ENCODE data around the gene ARHGAP29. TPM values are rescaled to one million over a fixed set of nuclear protein-coding genes. Genes with fewer than 3 reads are reported as not detected.

ARHGAP29 gene
- total and polyA plus RNA-seq, 3 experiments from 2014 or later = not detected

GRCh38 chr1:94228640-94229375 lies 8.6 kb downstream of the ARHGAP29 start:
- H3K27ac ChIP-seq (ENCODE audit: low read depth, low read length) = no peak overlapping the region
- no peak for DNase-seq
- H3K36me3 ChIP-seq (ENCODE audit: insufficient read depth, low read length) = no peaks in the 10 kb centered on the region
- H3K27ac Mint-ChIP-seq = no peak overlapping the region
- no peak overlapping the region for H3K4me3 ChIP-seq (ENCODE audit: low read length)
- H3K4me1 ChIP-seq (ENCODE audit: insufficient read depth, low read length) = no peaks in the 10 kb centered on the region
- no peaks in the 10 kb centered on the region for H3K4me1 Mint-ChIP-seq
- no peaks in the 10 kb centered on the region for H3K9me3 Mint-ChIP-seq
- H3K27me3 ChIP-seq (ENCODE audit: insufficient read depth, low read length, poor library complexity, severe bottlenecking) = no peaks in the 10 kb centered on the region
- peaks cover 20 to 28% of the 10 kb centered on the region in 2 donors for H3K27me3 Mint-ChIP-seq
- H3K9me3 ChIP-seq (ENCODE audit: low read length) = no peaks in the 10 kb centered on the region
- ChIA-PET POLR2A (no interaction called here), CTCF (no interaction called here)
- H3K4me3 Mint-ChIP-seq = no peak overlapping the region
- H3K36me3 Mint-ChIP-seq = no peaks in the 10 kb centered on the region

- POLR2A ChIA-PET = no interaction called here
- Mint-ChIP-seq H3K9me3 (no peaks in the 10 kb centered on the region), H3K4me3 (no peak overlapping the region), H3K27me3 (peaks cover 13 to 21% of the 10 kb centered on the region in 2 donors), H3K36me3 (no peaks in the 10 kb centered on the region), H3K4me1 (no peaks in the 10 kb centered on the region), H3K27ac (no peak overlapping the region)
- DNase-seq = no peak
- H3K36me3 ChIP-seq (ENCODE audit: insufficient read depth, low read length) = no peaks in the 10 kb centered on the region
- no peak overlapping the region for H3K27ac ChIP-seq (ENCODE audit: low read depth, low read length)
- CTCF ChIA-PET = no interaction called here
- no peaks in the 10 kb centered on the region for H3K9me3 ChIP-seq (ENCODE audit: low read length)
- no peaks in the 10 kb centered on the region for H3K27me3 ChIP-seq (ENCODE audit: insufficient read depth, low read length, poor library complexity, severe bottlenecking)
- no peak overlapping the region for H3K4me3 ChIP-seq (ENCODE audit: low read length)
- no peaks in the 10 kb centered on the region for H3K4me1 ChIP-seq (ENCODE audit: insufficient read depth, low read length)
Measured at GRCh38 chr1:94227624-94228023, 9.8 kb downstream of the ARHGAP29 start.

DNA sequence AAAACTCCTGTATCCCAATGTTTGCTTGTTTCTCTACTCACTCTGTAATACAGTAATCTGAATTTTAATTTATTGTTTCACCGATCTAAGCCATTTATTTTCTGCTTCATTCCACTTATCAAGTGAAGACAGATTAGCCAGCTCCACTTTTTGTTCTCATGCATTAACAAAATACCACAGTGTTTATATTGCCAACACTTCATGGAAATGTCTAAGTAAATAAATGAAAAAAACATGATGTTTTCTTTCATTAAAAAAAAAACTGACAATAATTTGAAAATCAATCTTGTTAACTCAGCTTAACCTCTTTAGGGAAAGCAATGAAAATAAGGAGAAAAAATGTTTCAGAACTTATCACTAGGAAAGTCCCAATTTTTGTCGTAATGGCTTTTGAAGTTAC lies 11.5 kb downstream of the ARHGAP29 start:
- POLR2A ChIA-PET = no interaction called here
- H3K4me3 ChIP-seq (ENCODE audit: low read length) = no peak overlapping the region
- no peaks in the 10 kb centered on the region for H3K9me3 ChIP-seq (ENCODE audit: low read length)
- no peak overlapping the region for H3K4me3 Mint-ChIP-seq
- H3K4me1 ChIP-seq (ENCODE audit: insufficient read depth, low read length) = no peaks in the 10 kb centered on the region
- no peaks in the 10 kb centered on the region for H3K36me3 Mint-ChIP-seq
- H3K4me1 Mint-ChIP-seq = no peaks in the 10 kb centered on the region
- H3K9me3 Mint-ChIP-seq = no peaks in the 10 kb centered on the region
- H3K27ac Mint-ChIP-seq = no peak overlapping the region
- peaks cover 6 to 10% of the 10 kb centered on the region in 2 donors for H3K27me3 Mint-ChIP-seq
- H3K27ac ChIP-seq (ENCODE audit: low read depth, low read length) = no peak overlapping the region
- CTCF ChIA-PET = no interaction called here
- DNase-seq = no peak
- no peaks in the 10 kb centered on the region for H3K36me3 ChIP-seq (ENCODE audit: insufficient read depth, low read length)
- H3K27me3 ChIP-seq (ENCODE audit: insufficient read depth, low read length, poor library complexity, severe bottlenecking) = no peaks in the 10 kb centered on the region

GRCh38 chr1:94218332-94218731 lies 19.1 kb downstream of the ARHGAP29 start:
- DNase-seq = no peak
- no peak overlapping the region for H3K27ac ChIP-seq (ENCODE audit: low read depth, low read length)
- Mint-ChIP-seq H3K4me3 (no peak overlapping the region), H3K4me1 (no peaks in the 10 kb centered on the region), H3K9me3 (peaks cover 0 to 1% (median 0%) of the 10 kb centered on the region in 5 donors), H3K27ac (no peak overlapping the region), H3K36me3 (no peaks in the 10 kb centered on the region), H3K27me3 (peaks cover 8 to 10% of the 10 kb centered on the region in 2 donors)
- H3K9me3 ChIP-seq (ENCODE audit: low read length) = no peaks in the 10 kb centered on the region
- no peaks in the 10 kb centered on the region for H3K27me3 ChIP-seq (ENCODE audit: insufficient read depth, low read length, poor library complexity, severe bottlenecking)
- H3K4me1 ChIP-seq (ENCODE audit: insufficient read depth, low read length) = no peaks in the 10 kb centered on the region
- CTCF ChIA-PET = no interaction called here
- H3K4me3 ChIP-seq (ENCODE audit: low read length) = no peak overlapping the region
- POLR2A ChIA-PET = no interaction called here
- H3K36me3 ChIP-seq (ENCODE audit: insufficient read depth, low read length) = no peaks in the 10 kb centered on the region

DNA sequence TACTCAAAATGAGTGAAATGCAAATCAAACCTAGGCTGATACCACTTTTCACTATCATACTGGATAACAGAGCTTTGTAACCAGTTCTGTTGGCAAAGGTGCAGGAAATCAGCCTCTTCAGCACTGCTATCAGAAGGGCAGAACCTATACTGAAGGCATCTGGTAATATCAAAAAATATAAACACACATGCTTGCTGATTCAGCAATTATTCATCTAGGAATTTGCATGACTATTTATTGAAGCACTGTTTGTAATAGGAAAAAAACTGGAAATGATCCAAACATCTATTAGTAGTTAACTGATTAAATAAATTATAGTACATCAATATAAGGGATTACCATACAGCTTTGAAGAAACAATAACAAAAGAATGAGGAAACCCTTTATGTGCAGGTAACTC lies 21.4 kb downstream of the ARHGAP29 start:
- H3K4me1 ChIP-seq (ENCODE audit: insufficient read depth, low read length) = no peaks in the 10 kb centered on the region
- Mint-ChIP-seq H3K9me3 (peaks cover 0 to 3% (median 0%) of the 10 kb centered on the region in 5 donors), H3K36me3 (no peaks in the 10 kb centered on the region), H3K27ac (no peak overlapping the region), H3K27me3 (peaks cover 7 to 10% of the 10 kb centered on the region in 2 donors), H3K4me1 (no peaks in the 10 kb centered on the region), H3K4me3 (no peak overlapping the region)
- ChIA-PET POLR2A (no interaction called here), CTCF (no interaction called here)
- no peak for DNase-seq
- no peaks in the 10 kb centered on the region for H3K36me3 ChIP-seq (ENCODE audit: insufficient read depth, low read length)
- no peak overlapping the region for H3K27ac ChIP-seq (ENCODE audit: low read depth, low read length)
- H3K9me3 ChIP-seq (ENCODE audit: low read length) = no peaks in the 10 kb centered on the region
- H3K27me3 ChIP-seq (ENCODE audit: insufficient read depth, low read length, poor library complexity, severe bottlenecking) = no peaks in the 10 kb centered on the region
- H3K4me3 ChIP-seq (ENCODE audit: low read length) = no peak overlapping the region

DNA sequence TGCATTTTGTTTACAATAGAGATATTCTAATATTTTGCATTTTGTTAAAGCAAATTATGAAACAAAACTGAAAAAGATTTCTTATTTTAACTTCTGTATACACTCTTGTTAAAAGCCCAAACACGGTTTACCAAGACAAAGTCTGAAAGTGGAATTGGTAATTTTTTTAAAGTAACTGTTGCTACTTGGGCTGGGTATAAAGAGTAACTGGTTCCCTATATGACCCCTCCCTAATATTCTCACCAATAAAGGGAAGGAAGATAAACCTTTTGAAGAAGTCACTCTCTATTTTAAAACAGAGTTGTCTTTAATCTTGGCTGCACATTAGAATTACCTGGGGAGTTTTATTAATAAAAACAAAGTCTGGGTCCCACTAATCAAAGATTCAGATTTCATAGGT lies 27.4 kb downstream of the ARHGAP29 start:
- peaks cover 4 to 17% of the 10 kb centered on the region in 2 donors for H3K27me3 Mint-ChIP-seq
- Histone ChIP-seq H3K27ac (ENCODE audit: low read depth, low read length) (no peak overlapping the region), H3K36me3 (ENCODE audit: insufficient read depth, low read length) (no peaks in the 10 kb centered on the region), H3K9me3 (ENCODE audit: low read length) (no peaks in the 10 kb centered on the region), H3K4me3 (ENCODE audit: low read length) (no peak overlapping the region), H3K27me3 (ENCODE audit: insufficient read depth, low read length, poor library complexity, severe bottlenecking) (no peaks in the 10 kb centered on the region), H3K4me1 (ENCODE audit: insufficient read depth, low read length) (no peaks in the 10 kb centered on the region)
- ChIA-PET POLR2A (no interaction called here), CTCF (no interaction called here)
- H3K4me3 Mint-ChIP-seq = no peak overlapping the region
- H3K27ac Mint-ChIP-seq = no peak overlapping the region
- no peak for DNase-seq
- H3K36me3 Mint-ChIP-seq = no peaks in the 10 kb centered on the region
- H3K9me3 Mint-ChIP-seq = peaks cover 0 to 2% (median 0%) of the 10 kb centered on the region in 5 donors
- no peaks in the 10 kb centered on the region for H3K4me1 Mint-ChIP-seq

GRCh38 chr1:94209425-94209824 lies 28.0 kb downstream of the ARHGAP29 start:
- H3K36me3 ChIP-seq (ENCODE audit: insufficient read depth, low read length) = no peaks in the 10 kb centered on the region
- no peak overlapping the region for H3K4me3 ChIP-seq (ENCODE audit: low read length)
- no peak for DNase-seq
- Mint-ChIP-seq H3K4me1 (no peaks in the 10 kb centered on the region), H3K27ac (no peak overlapping the region), H3K9me3 (peaks cover 0 to 2% (median 0%) of the 10 kb centered on the region in 5 donors), H3K27me3 (peaks cover 4 to 14% of the 10 kb centered on the region in 2 donors), H3K4me3 (no peak overlapping the region), H3K36me3 (no peaks in the 10 kb centered on the region)
- no peaks in the 10 kb centered on the region for H3K9me3 ChIP-seq (ENCODE audit: low read length)
- ChIA-PET POLR2A (no interaction called here), CTCF (no interaction called here)
- no peak overlapping the region for H3K27ac ChIP-seq (ENCODE audit: low read depth, low read length)
- no peaks in the 10 kb centered on the region for H3K4me1 ChIP-seq (ENCODE audit: insufficient read depth, low read length)
- no peaks in the 10 kb centered on the region for H3K27me3 ChIP-seq (ENCODE audit: insufficient read depth, low read length, poor library complexity, severe bottlenecking)

- H3K27ac ChIP-seq (ENCODE audit: low read depth, low read length) = no peak overlapping the region
- no peak overlapping the region for H3K27ac Mint-ChIP-seq
- H3K27me3 ChIP-seq (ENCODE audit: insufficient read depth, low read length, poor library complexity, severe bottlenecking) = no peaks in the 10 kb centered on the region
- H3K9me3 ChIP-seq (ENCODE audit: low read length) = no peaks in the 10 kb centered on the region
- H3K9me3 Mint-ChIP-seq = peaks cover 0 to 2% (median 0%) of the 10 kb centered on the region in 5 donors
- no peaks in the 10 kb centered on the region for H3K4me1 ChIP-seq (ENCODE audit: insufficient read depth, low read length)
- H3K4me3 ChIP-seq (ENCODE audit: low read length) = no peak overlapping the region
- H3K27me3 Mint-ChIP-seq = peaks cover 4 to 10% of the 10 kb centered on the region in 2 donors
- H3K36me3 Mint-ChIP-seq = no peaks in the 10 kb centered on the region
- no peaks in the 10 kb centered on the region for H3K36me3 ChIP-seq (ENCODE audit: insufficient read depth, low read length)
- CTCF ChIA-PET = no interaction called here
- no peak overlapping the region for H3K4me3 Mint-ChIP-seq
- POLR2A ChIA-PET = no interaction called here
- no peaks in the 10 kb centered on the region for H3K4me1 Mint-ChIP-seq
- DNase-seq = no peak
Measured at GRCh38 chr1:94207695-94208094, 29.7 kb downstream of the ARHGAP29 start.

Data from CD8-positive, alpha-beta memory T cell (primary cell).